HCT116 (cell line): ENCODE results near the gene PIGW. TPM values are rescaled to one million over a fixed set of nuclear protein-coding genes. Genes with fewer than 3 reads are reported as not detected.

Source experiments
- ATAC-seq: fragments of 200-7000 bp; cut with Tn5 transposase; 2 replicates; pipeline ENCODE4 v1.9.1; 2020; ENCODE audit warnings: mild to moderate bottlenecking, moderate library complexity
- BruUV-seq: library from RNA; stranded (reverse); fragments of 400-500 nt; replicated peaks from 2 replicates; lab custom pipeline; 2021; lab: Mats Ljungman, UMichigan
- CTCF ChIA-PET: fragments of 300-600 bp; sonication (Branson Sonifier 250); formaldehyde crosslinking; loops from one replicate; lab custom pipeline; 2021; ENCODE audit warnings: antibody characterized with exemption; lab: Charles Lee
- POLR2A ChIA-PET: fragments of 300-600, 350-600 bp; sonication (Branson Sonifier 250); formaldehyde crosslinking; loops from one replicate; lab custom pipeline; 2021; ENCODE audit warnings: antibody characterized with exemption; lab: Charles Lee
- RAD21 ChIA-PET, 2 experiments: fragments of 300-600 bp; sonication (Branson Sonifier 250); formaldehyde crosslinking; loops; one replicate each; lab custom pipeline; 2023; ENCODE audit warnings: low total read pairs in 2 of 2; ENCODE audit not compliant: uncharacterized antibody in 2 of 2, unreplicated experiment in 2 of 2, low non-redundant PET in 1 of 2; lab: Charles Lee
- DNase-seq: peaks from one replicate; pipeline ENCODE4 v3.0.0-alpha.2; 2010; ENCODE audit warnings: low read depth, low spot score
- H2AFZ ChIP-seq: fragments of 200-600 bp; shearing (Covaris generic), sonication (generic); 2 replicates; pipeline ENCODE4 v1.6.1; 2017; ENCODE audit warnings: low read depth, mixed run types, mixed read lengths, antibody characterized with exemption, low read length; ENCODE audit not compliant: poor library complexity, severe bottlenecking
- H3K27ac ChIP-seq: 2 replicates; pipeline ENCODE4 v1.5.1; 2012; ENCODE audit warnings: low read depth, low read length
- H3K27me3 ChIP-seq: fragments of 200-600 bp; sonication (generic); 2 replicates; pipeline ENCODE4 v1.6.1; 2016; ENCODE audit warnings: mixed run types, low read length, mixed read lengths; ENCODE audit not compliant: insufficient read depth
- H3K36me3 ChIP-seq, 2 experiments: fragments of 200-500 bp in 1 of 2; fragments of 200-600 bp in 1 of 2; sonication (Bioruptor generic) in 1 of 2; sonication (generic) in 1 of 2; 2 replicates each; pipeline versions ENCODE4 v1.5.1 to v1.6.1; 2014 to 2016; ENCODE audit warnings: low read length in 2 of 2, inconsistent platforms in 1 of 2, mixed read lengths in 1 of 2, mixed run types in 1 of 2; ENCODE audit not compliant: insufficient read depth in 2 of 2, control insufficient read depth in 1 of 2
- H3K4me1 ChIP-seq, 2 experiments: fragments of 200-600 bp in 1 of 2; sonication (generic) in 1 of 2; 2 replicates each; pipeline versions ENCODE4 v1.5.1 to v1.6.1; 2012 to 2017; ENCODE audit warnings: low read length in 2 of 2, inconsistent platforms in 1 of 2, mild to moderate bottlenecking in 1 of 2, mixed read lengths in 1 of 2, mixed run types in 1 of 2, moderate library complexity in 1 of 2; ENCODE audit not compliant: insufficient read depth in 2 of 2, control insufficient read depth in 1 of 2
- H3K4me2 ChIP-seq: fragments of 200-600 bp; sonication (generic); 2 replicates; pipeline ENCODE4 v1.6.1; 2017; ENCODE audit warnings: mixed run types, low read length, mixed read lengths
- H3K4me3 ChIP-seq, 2 experiments: fragments of 200-600 bp in 1 of 2; sonication (generic) in 1 of 2; replicated peaks in 1 of 2; 2 replicates each; pipeline ENCODE4 v1.5.1; 2011 to 2016; ENCODE audit warnings: low read length in 2 of 2, control low read depth in 1 of 2, low read depth in 1 of 2, mild to moderate bottlenecking in 1 of 2, mixed read lengths in 1 of 2, mixed run types in 1 of 2
- H3K79me2 ChIP-seq: fragments of 200-600 bp; sonication (generic); 2 replicates; pipeline ENCODE4 v1.6.1; 2017; ENCODE audit warnings: mild to moderate bottlenecking, mixed run types, low read length, moderate library complexity, mixed read lengths; ENCODE audit not compliant: insufficient read depth
- H3K9ac ChIP-seq: fragments of 200-600 bp; sonication (generic); 2 replicates; pipeline ENCODE4 v1.6.1; 2016; ENCODE audit warnings: low read length, mixed read lengths
- H3K9me2 ChIP-seq: fragments of 200-600 bp; sonication (generic), shearing (Covaris generic); 2 replicates; pipeline ENCODE4 v1.6.1; 2017; ENCODE audit warnings: mixed run types, mild to moderate bottlenecking, moderate library complexity; ENCODE audit not compliant: insufficient read depth
- H3K9me3 ChIP-seq, 2 experiments: fragments of 200-500 bp in 1 of 2; fragments of 200-600 bp in 1 of 2; sonication (Bioruptor generic) in 1 of 2; sonication (generic) in 1 of 2; 2 replicates each; pipeline ENCODE4 v1.6.1; 2014 to 2017; ENCODE audit warnings: low read length in 2 of 2, mixed read lengths in 2 of 2, inconsistent platforms in 1 of 2, low read depth in 1 of 2, mild to moderate bottlenecking in 1 of 2, mixed run types in 1 of 2, moderate library complexity in 1 of 2; ENCODE audit not compliant: control insufficient read depth in 1 of 2, insufficient read depth in 1 of 2
- H4K20me1 ChIP-seq: fragments of 200-600 bp; sonication (generic), shearing (Covaris generic); 2 replicates; pipeline ENCODE4 v1.6.1; 2017; ENCODE audit warnings: mixed run types, mild to moderate bottlenecking, moderate library complexity; ENCODE audit not compliant: insufficient read depth
- ATF3 ChIP-seq: IDR thresholded peaks from 2 replicates; pipeline ENCODE4 v1.6.1; 2012
- CEBPB ChIP-seq: IDR thresholded peaks from 2 replicates; pipeline ENCODE4 v1.6.1; 2012; ENCODE audit warnings: low read depth
- ELF1 ChIP-seq: IDR thresholded peaks from 2 replicates; pipeline ENCODE4 v1.6.1; 2012; ENCODE audit warnings: low read depth, borderline replicate concordance
- FOSL1 ChIP-seq: IDR thresholded peaks from 2 replicates; pipeline ENCODE4 v1.6.1; 2012; ENCODE audit warnings: low read depth
- JUND ChIP-seq: IDR thresholded peaks from 2 replicates; pipeline ENCODE4 v1.6.1; 2012
- POLR2AphosphoS5 ChIP-seq: IDR thresholded peaks from 2 replicates; pipeline ENCODE4 v1.6.1; 2011; ENCODE audit warnings: mild to moderate bottlenecking, low read depth, low read length, moderate library complexity
- RAD21 ChIP-seq: IDR thresholded peaks from 2 replicates; pipeline ENCODE4 v1.6.1; 2012; ENCODE audit warnings: low read depth, mild to moderate bottlenecking
- SP1 ChIP-seq: IDR thresholded peaks from 2 replicates; pipeline ENCODE4 v1.6.1; 2012; ENCODE audit warnings: low read depth
- ZFX ChIP-seq: fragments of 450-650 bp; IDR thresholded peaks from 2 replicates; pipeline ENCODE4 v1.6.1; 2017
- intact Hi-C: fragments of 100-400 bp; cut with micrococcal nuclease; formaldehyde crosslinking; loops from 2 replicates; pipeline ENCODE4 v1.10.0; 2022
- total RNA-seq: library from RNA; stranded (reverse); gene quantifications from one replicate; pipeline ENCODE4 v1.2.1, GENCODE V29; 2021; ENCODE audit not compliant: unreplicated experiment
- TF ChIP-seq, protein P1 (sequence below): IDR thresholded peaks from 2 replicates; pipeline ENCODE4 v1.6.1; 2011; ENCODE audit warnings: mild to moderate bottlenecking, low read length, moderate library complexity; ENCODE audit not compliant: insufficient replicate concordance; ENCODE audit errors: extremely low read depth
- TF ChIP-seq, protein P2 (sequence below): IDR thresholded peaks from 2 replicates; pipeline ENCODE4 v1.6.1; 2012; ENCODE audit warnings: low read depth

PIGW gene
- total RNA-seq, 1 experiment from 2014 or later: 16.4 TPM

DNA sequence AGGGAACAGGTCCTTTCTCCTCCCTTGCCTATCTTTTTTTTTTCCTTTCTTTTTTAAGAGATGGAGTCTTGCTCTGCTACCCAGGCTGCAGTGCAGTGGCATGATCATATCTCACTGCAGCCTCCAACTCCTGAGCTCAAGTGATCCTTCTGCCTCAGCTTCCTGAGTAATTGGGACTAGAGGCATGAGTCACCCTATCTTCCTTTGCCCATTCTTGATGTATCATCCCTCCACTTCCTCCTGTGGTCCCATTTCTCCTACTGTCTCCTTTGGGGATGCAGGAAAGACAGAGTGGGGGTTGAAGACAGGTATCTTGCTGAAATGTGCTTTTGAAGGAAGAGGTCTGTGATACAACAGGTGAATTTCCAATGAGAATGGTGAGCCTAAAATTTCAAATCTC, 5.7 kb upstream of the PIGW start:
- Histone ChIP-seq H3K9me2 (no peaks in the 10 kb centered on the region), H4K20me1 (no peaks in the 10 kb centered on the region), H3K79me2 (peaks cover 67% of the 10 kb centered on the region), H3K9me3 (no peaks in the 10 kb centered on the region), H3K27me3 (no peaks in the 10 kb centered on the region), H3K4me3 (no peak overlapping the region), H3K27ac (no peak overlapping the region), H2AFZ (no peak overlapping the region), H3K4me2 (no peak overlapping the region), H3K9ac (no peak overlapping the region), H3K36me3 (peaks cover 46 to 76% of the 10 kb centered on the region in 2 experiments), H3K4me1 (peaks cover 8 to 20% of the 10 kb centered on the region in 2 experiments)
- TF ChIP-seq ELF1 (no peak), JUND (0 out of 2 replicates have a peak, but pooled peaks have one; percentile 9)
- CTCF ChIA-PET: no interaction called here
- DNase-seq: no peak
- POLR2A ChIA-PET: no interaction called here
- intact Hi-C loops: no loop called here
- RAD21 ChIA-PET: no interaction called here
- BruUV-seq: no TSS peak
- ATAC-seq: no peak

DNA sequence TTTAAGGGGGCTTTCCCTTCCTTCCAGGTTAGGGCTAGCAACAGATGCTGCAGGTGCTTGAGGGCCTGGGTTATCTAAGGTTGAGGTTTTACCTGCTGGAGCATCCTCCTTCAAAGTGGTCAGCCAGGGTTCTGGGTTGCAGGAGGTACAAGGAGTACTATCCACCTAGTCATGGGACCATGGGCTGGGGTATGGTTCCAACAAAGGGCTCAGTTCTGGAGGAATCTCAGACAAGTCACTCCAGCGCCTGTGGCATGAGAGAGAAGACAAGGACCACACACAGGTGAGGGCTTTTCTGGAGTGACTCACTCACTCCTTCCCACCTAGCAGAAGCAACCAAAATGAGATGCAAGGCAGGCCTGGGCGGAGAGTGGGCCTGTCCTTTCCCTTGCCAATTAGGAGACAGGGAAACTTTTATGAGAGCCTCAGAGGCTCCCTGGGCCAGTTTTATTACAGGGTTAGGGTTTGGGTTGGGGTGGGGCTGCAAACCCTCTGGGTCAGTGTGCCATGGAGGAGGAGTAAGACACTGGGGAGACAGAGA, 2.3 kb upstream of the PIGW start:
- no peaks in the 10 kb centered on the region for H3K9me2 ChIP-seq
- no peak for TF ChIP-seq POLR2AphosphoS5
- TF ChIP-seq ATF3: no peak
- TF ChIP-seq FOSL1: no peak
- TF ChIP-seq, protein P1, sequence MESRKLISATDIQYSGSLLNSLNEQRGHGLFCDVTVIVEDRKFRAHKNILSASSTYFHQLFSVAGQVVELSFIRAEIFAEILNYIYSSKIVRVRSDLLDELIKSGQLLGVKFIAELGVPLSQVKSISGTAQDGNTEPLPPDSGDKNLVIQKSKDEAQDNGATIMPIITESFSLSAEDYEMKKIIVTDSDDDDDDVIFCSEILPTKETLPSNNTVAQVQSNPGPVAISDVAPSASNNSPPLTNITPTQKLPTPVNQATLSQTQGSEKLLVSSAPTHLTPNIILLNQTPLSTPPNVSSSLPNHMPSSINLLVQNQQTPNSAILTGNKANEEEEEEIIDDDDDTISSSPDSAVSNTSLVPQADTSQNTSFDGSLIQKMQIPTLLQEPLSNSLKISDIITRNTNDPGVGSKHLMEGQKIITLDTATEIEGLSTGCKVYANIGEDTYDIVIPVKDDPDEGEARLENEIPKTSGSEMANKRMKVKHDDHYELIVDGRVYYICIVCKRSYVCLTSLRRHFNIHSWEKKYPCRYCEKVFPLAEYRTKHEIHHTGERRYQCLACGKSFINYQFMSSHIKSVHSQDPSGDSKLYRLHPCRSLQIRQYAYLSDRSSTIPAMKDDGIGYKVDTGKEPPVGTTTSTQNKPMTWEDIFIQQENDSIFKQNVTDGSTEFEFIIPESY: no peak
- TF ChIP-seq ZFX: no peak
- TF ChIP-seq RAD21: no peak
- no peak for TF ChIP-seq SP1
- TF ChIP-seq, protein P2, sequence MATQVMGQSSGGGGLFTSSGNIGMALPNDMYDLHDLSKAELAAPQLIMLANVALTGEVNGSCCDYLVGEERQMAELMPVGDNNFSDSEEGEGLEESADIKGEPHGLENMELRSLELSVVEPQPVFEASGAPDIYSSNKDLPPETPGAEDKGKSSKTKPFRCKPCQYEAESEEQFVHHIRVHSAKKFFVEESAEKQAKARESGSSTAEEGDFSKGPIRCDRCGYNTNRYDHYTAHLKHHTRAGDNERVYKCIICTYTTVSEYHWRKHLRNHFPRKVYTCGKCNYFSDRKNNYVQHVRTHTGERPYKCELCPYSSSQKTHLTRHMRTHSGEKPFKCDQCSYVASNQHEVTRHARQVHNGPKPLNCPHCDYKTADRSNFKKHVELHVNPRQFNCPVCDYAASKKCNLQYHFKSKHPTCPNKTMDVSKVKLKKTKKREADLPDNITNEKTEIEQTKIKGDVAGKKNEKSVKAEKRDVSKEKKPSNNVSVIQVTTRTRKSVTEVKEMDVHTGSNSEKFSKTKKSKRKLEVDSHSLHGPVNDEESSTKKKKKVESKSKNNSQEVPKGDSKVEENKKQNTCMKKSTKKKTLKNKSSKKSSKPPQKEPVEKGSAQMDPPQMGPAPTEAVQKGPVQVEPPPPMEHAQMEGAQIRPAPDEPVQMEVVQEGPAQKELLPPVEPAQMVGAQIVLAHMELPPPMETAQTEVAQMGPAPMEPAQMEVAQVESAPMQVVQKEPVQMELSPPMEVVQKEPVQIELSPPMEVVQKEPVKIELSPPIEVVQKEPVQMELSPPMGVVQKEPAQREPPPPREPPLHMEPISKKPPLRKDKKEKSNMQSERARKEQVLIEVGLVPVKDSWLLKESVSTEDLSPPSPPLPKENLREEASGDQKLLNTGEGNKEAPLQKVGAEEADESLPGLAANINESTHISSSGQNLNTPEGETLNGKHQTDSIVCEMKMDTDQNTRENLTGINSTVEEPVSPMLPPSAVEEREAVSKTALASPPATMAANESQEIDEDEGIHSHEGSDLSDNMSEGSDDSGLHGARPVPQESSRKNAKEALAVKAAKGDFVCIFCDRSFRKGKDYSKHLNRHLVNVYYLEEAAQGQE: no peak
- no peak for TF ChIP-seq CEBPB
- no TSS peak for BruUV-seq
- H3K79me2 ChIP-seq: peaks cover 72% of the 10 kb centered on the region
- no peak overlapping the region for H3K27ac ChIP-seq
- H3K9me3 ChIP-seq: no peaks in the 10 kb centered on the region
- no peak overlapping the region for H3K4me3 ChIP-seq
- ChIA-PET CTCF (no interaction called here), RAD21 (no interaction called here), POLR2A (no interaction called here)
- ATAC-seq (no peak), DNase-seq (no peak)
- intact Hi-C loops: no loop called here
- H3K4me1 ChIP-seq: peaks cover 8 to 31% of the 10 kb centered on the region in 2 experiments
- H2AFZ ChIP-seq: no peak overlapping the region
- peaks cover 28 to 54% of the 10 kb centered on the region in 2 experiments for H3K36me3 ChIP-seq
- no peak overlapping the region for H3K4me2 ChIP-seq
- H3K9ac ChIP-seq: no peak overlapping the region; the same call in 1 of the 2 replicates
- no peaks in the 10 kb centered on the region for H3K27me3 ChIP-seq
- H4K20me1 ChIP-seq: no peaks in the 10 kb centered on the region
